RWPE2 (cell line): ENCODE measurements around the gene CYFIP1.
A peak's percentile ranks its signal among the peaks of the same experiment; 100 is the strongest.

Experiments used
- ATAC-seq: fragments of 200-7000 bp; cut with Tn5 transposase; 3 replicates; pipeline ENCODE4 v1.9.1; 2021; ENCODE audit warnings: low read depth
- DNase-seq: peaks from one replicate; pipeline ENCODE4 v3.0.0-alpha.2; 2020; ENCODE audit warnings: low spot score
- H3K27ac ChIP-seq: fragments of 450-650 bp; 2 replicates; pipeline ENCODE4 v1.5.1; 2017; ENCODE audit warnings: mild to moderate bottlenecking; ENCODE audit not compliant: poor library complexity, severe bottlenecking
- H3K27me3 ChIP-seq: fragments of 250-450 bp; sonication (Bioruptor Pico); 2 replicates; pipeline ENCODE4 v1.5.1; 2021; ENCODE audit warnings: mild to moderate bottlenecking, moderate library complexity; ENCODE audit not compliant: insufficient read depth, poor library complexity, severe bottlenecking
- H3K36me3 ChIP-seq: fragments of 250-450 bp; sonication (Bioruptor Pico); 2 replicates; pipeline ENCODE4 v1.5.1; 2020; ENCODE audit warnings: low read depth, mild to moderate bottlenecking, moderate library complexity
- H3K4me1 ChIP-seq: fragments of 250-450 bp; sonication (Bioruptor Pico); 2 replicates; pipeline ENCODE4 v1.5.1; 2021; ENCODE audit warnings: mild to moderate bottlenecking, moderate library complexity; ENCODE audit not compliant: insufficient read depth, poor library complexity, severe bottlenecking
- H3K4me3 ChIP-seq: fragments of 250-450 bp; sonication (Bioruptor Pico); 2 replicates; pipeline ENCODE4 v1.5.1; 2021; ENCODE audit warnings: mild to moderate bottlenecking, moderate library complexity; ENCODE audit not compliant: severe bottlenecking
- H3K9me3 ChIP-seq: fragments of 250-450 bp; sonication (Bioruptor Pico); 2 replicates; pipeline ENCODE4 v1.5.1; 2021; ENCODE audit warnings: mild to moderate bottlenecking, moderate library complexity; ENCODE audit not compliant: severe bottlenecking
- TF ChIP-seq, protein P1 (sequence below): fragments of 450-650 bp; IDR thresholded peaks from one replicate; pipeline ENCODE4 v1.5.1; 2017; ENCODE audit warnings: mild to moderate bottlenecking, moderate library complexity; ENCODE audit not compliant: poor library complexity, severe bottlenecking

The CYFIP1 gene

DNA sequence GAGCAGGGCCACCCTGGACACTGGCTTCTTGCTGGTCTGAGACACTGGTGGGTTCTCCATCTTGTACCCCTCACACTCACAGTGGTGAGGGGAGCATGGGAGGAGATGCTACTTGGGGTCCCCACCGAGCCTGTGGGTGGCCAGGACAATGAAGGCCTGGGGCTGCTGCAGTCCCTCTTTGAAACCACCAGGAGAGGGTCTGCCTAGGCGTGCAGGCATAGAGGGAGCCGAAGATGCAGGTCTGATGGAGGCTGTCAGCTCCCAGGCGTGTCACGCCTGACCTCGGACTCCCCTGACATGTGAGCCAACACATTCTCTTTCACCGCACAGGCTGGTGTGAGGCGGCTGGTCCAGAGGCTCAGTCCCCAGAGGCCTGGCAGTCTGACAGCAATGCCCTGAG lies 102.6 kb downstream of the CYFIP1 start:
- H3K4me3 ChIP-seq: no peak overlapping the region
- DNase-seq: no peak
- ATAC-seq: peak; percentile 11; the same call in 1 of the 3 replicates
- no peaks in the 10 kb centered on the region for H3K9me3 ChIP-seq
- no peaks in the 10 kb centered on the region for H3K4me1 ChIP-seq
- H3K27ac ChIP-seq: no peak overlapping the region
- TF ChIP-seq, protein P1, sequence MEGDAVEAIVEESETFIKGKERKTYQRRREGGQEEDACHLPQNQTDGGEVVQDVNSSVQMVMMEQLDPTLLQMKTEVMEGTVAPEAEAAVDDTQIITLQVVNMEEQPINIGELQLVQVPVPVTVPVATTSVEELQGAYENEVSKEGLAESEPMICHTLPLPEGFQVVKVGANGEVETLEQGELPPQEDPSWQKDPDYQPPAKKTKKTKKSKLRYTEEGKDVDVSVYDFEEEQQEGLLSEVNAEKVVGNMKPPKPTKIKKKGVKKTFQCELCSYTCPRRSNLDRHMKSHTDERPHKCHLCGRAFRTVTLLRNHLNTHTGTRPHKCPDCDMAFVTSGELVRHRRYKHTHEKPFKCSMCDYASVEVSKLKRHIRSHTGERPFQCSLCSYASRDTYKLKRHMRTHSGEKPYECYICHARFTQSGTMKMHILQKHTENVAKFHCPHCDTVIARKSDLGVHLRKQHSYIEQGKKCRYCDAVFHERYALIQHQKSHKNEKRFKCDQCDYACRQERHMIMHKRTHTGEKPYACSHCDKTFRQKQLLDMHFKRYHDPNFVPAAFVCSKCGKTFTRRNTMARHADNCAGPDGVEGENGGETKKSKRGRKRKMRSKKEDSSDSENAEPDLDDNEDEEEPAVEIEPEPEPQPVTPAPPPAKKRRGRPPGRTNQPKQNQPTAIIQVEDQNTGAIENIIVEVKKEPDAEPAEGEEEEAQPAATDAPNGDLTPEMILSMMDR: no peak
- no peaks in the 10 kb centered on the region for H3K27me3 ChIP-seq
- peaks cover 90% of the 10 kb centered on the region for H3K36me3 ChIP-seq

DNA sequence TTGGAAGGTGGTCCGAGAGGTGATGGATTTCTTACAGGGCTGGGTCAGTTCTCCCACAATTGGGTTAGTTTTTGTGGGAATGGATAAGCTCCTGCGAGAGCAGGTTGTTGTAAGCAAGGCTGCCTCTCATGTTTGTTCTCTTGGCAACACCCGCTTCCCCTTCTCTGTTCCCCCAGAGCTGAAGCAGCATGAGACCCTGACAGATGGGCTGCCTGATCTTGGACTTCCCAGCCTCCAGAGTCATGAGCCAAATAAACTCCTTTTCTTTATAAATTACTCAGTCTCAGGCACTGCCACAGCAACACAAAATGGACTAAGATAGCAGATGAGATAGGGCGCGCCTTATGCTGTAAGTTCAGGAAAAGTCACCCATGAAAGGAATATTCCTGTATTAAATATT lies 103.1 kb downstream of the CYFIP1 start:
- Histone ChIP-seq H3K27me3 (no peaks in the 10 kb centered on the region), H3K9me3 (no peaks in the 10 kb centered on the region), H3K27ac (no peak overlapping the region), H3K4me1 (no peaks in the 10 kb centered on the region), H3K36me3 (peaks cover 90% of the 10 kb centered on the region), H3K4me3 (no peak overlapping the region)
- no peak for ATAC-seq
- DNase-seq: no peak
- TF ChIP-seq, protein P1: no peak

DNA sequence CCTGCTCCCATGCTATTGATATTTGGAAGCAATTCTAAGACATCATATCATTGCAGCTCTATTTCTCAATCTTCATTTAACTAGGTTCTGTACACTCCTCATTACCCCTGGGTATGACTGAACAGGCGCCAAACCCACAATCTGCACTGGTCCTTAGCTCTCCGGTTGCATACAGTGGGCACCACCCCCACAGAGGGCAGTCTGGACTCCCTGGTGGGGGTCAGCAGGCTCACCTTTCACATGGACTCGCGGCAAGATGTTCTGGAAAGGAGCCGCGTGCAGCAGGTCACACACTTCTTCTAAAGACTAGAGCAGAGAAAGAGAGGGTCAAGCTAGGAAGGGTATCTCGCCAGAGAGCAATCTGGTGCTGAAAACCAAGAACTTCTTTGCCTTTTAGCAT lies 105.2 kb downstream of the CYFIP1 start:
- DNase-seq (no peak), ATAC-seq (no peak)
- no peaks in the 10 kb centered on the region for H3K27me3 ChIP-seq
- TF ChIP-seq, protein P1: no peak
- peaks cover 93% of the 10 kb centered on the region for H3K36me3 ChIP-seq
- H3K4me1 ChIP-seq: no peaks in the 10 kb centered on the region
- no peaks in the 10 kb centered on the region for H3K9me3 ChIP-seq
- no peak overlapping the region for H3K4me3 ChIP-seq
- no peak overlapping the region for H3K27ac ChIP-seq

DNA sequence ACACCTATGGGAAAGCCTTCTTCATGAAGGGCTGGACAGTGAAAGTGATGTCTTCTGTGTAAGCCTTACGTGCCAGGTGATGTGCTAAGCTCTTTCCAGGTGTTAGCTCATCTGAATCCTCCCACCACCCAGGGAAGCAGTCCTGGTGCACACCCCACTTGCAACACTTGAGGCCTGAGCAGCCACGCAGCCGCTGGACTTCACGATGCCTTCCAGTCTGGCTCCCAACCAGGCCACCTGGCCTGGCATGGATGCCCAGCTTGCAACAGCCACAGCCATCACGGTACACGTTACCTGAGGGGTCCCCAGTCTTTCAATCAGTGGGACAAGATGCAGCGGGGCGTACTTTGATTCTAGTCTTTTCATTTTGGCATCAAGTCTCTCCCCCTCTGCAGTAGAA lies 105.9 kb downstream of the CYFIP1 start:
- H3K27me3 ChIP-seq: no peaks in the 10 kb centered on the region
- no peaks in the 10 kb centered on the region for H3K9me3 ChIP-seq
- H3K27ac ChIP-seq: no peak overlapping the region
- DNase-seq: no peak
- ATAC-seq: no peak
- H3K4me1 ChIP-seq: no peaks in the 10 kb centered on the region
- TF ChIP-seq, protein P1: no peak
- H3K36me3 ChIP-seq: peaks cover 98% of the 10 kb centered on the region
- no peak overlapping the region for H3K4me3 ChIP-seq

DNA sequence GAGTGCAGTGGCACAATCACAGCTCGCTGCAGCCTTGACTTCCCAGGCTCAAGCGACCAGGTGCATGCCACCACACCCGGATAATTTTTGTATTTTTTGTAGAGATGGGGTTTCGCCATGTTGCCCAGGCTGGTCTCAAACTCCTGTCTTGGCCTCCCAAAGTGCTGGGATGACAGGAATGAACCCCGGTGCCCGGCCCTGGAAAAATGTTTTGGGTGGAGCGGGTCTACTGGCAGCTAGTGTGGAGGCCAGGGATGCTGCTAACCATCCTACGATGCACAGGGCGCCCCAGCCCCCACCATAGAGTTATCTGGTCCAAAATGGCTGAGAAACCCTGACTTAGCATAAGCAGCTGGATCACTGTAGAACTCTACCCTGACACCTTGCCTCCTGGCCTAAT lies 106.3 kb downstream of the CYFIP1 start:
- Histone ChIP-seq H3K36me3 (peaks cover 98% of the 10 kb centered on the region), H3K27me3 (no peaks in the 10 kb centered on the region), H3K27ac (no peak overlapping the region), H3K4me3 (no peak overlapping the region), H3K9me3 (no peaks in the 10 kb centered on the region), H3K4me1 (no peaks in the 10 kb centered on the region)
- DNase-seq: no peak
- no peak for ATAC-seq
- TF ChIP-seq, protein P1: no peak
